GM21723 (cell line): ENCODE results near the gene LRMDA.

Source experiments
- ATAC-seq: cut with Tn5 transposase; IDR thresholded peaks from one replicate; pipeline ENCODE4 v1.9.1; 2021; ENCODE audit warnings: mild to moderate bottlenecking, moderate library complexity; ENCODE audit not compliant: unreplicated experiment

The LRMDA gene

DNA sequence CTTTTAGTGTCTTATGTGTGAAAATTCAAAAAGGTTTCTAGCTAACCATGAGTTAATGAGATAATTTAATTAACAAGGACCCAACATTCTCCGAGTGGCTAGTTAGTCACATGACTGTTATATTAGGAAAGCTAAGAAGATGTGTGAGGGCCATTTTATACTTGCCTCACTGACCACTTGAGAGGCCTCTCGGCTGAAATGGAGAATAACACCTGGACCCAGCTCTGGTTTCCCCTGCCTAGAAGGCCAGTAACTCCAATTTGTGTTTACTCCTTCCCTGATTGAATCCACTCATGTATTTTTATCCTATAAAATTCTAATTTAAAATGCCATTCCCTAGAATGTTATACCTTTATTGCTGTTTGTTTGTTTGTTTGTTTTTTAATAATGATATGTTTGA is 1115.0 kb downstream of the LRMDA start:
- no peak for ATAC-seq

DNA sequence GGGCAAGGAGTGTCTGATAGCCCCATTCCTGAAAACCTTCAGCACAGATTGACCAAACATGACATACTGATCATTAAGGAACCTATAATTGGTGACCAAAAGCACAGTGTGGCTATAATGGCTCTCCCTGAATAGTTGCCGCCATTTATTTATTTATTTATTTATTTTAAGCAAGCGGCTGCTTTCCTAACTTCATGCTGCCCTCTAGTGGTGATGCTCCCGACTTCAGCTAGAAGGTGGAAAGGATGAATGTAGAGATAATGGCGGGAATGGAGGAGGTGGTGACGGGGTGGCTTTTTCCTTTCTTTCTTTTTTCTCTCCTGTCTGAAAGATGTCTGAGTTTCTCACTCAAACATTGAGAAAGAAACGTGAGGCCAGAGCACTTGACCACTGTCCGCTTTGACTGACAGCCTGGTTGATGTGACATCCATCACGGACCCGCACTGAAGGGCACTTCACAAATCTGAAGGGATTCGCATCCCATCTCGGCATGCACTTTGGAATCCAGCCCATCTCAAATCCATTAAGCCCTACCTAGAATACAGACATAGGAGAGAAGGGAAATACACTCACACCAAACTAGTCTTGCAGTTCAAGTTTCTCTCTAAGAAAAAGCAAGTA is 1116.0 kb downstream of the LRMDA start:
- ATAC-seq: peak; percentile 74

DNA sequence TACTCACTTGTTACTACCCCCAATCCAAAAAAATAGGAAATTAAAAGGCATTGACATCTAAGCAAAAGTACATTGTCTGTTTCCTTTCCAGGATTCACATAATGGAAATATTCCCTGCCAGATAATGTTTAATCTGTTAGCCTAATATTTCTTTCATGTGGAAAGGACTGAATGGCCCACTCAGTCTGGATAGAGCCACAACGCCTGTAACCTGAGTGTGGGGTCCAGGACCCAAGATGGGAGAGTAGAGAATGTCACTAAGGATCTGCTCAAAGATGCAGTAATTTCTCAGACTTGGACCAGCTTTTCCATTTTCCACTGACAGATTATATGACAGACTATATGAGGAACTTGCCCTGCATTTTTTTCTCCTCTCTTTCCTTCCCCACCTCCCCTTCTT is 1117.3 kb downstream of the LRMDA start:
- no peak for ATAC-seq

DNA sequence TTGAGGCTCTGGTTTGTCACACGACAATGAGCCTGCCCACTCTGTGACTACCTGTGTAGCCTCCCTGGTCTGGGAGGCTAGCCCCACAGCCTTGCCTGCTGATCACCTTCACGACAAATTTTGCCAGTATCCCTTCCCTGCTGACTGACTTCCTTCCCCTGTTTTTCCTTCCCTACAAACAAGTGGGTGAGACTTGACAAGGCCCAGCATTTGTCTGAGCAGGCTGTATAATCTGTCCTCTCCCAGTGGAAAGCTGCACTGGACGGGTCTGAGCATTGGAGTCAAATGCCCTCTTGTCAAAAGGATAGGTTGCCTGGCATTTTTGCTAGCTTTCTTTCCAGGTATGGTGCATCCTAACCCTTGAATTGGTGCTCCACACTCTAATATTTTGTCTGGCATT is 1117.7 kb downstream of the LRMDA start:
- ATAC-seq: no peak

DNA sequence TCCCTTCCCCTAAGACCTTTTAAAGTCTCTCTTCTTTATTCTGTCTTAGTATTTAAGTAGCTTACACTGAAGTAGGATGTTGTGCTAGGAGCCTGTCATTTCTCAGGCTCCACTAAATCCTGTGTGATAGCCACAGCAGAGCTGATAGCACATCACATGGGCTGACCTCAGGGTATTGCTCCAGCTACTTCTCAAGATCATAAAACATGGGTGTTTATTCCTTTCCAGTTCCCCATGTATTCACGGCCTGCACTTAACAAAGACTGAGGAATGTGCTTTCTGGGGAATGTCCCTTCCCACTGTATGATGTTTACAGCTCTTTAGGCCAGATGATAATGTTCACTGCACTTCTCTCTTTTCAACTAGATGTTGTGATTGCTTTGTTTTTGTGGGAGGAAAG is 1119.4 kb downstream of the LRMDA start:
- ATAC-seq: no peak

DNA sequence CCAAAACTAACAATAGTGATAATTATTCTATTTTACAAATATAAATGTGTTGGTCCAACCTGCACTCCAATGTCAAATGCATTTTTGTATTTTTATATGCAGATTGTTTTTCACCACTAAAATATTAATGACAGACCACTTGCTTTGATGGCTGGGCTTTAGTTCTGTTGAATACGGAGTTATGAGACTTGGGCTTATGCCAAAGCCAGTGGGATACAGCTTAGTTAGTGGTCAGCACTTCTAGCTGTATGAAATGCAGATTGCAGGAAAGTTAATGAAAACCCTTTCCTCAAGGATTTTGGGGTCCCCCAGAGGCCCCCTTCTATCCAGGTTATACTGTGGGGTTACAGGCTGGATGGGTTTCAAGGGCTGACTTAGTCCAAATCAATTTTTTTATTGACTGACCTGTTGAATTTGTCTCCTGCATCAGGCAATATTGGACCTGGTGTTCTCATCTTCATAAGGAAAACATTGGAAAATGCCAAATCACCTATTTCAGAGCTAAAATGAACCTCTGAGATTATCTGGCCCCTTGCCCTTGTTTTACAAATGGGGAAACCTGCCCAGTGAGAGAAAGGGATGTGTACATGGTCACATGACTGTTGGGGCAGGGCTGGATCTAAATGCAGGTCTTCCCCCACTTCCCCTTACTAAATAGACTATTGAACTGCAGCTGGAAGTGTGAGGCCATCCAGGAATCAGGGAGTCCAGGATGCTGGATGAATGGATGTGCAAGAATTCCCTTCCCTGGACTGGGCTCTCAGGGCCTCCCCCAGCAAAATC is 1120.9 kb downstream of the LRMDA start:
- no peak for ATAC-seq

GRCh38 chr10:76553263-76554032 is 1122.0 kb downstream of the LRMDA start:
- no peak for ATAC-seq

DNA sequence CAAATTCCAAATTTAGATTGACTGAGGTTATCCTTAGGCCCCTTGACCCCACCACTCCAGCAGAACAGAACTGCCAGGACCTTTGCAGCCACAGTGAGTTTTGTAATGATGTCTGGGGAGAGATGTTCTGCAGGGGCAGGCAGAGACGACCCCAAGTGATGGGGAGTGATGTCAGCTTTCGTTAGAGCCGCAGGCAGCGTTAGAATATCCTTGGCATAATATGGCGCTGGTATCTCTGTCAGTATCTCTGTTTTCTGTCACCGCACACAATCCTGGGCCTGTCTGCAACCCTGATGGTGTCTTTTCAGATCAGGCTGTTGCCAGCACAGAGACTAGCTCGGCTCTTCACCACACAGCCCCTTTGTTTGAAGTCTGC is 1122.6 kb downstream of the LRMDA start:
- ATAC-seq: no peak

DNA sequence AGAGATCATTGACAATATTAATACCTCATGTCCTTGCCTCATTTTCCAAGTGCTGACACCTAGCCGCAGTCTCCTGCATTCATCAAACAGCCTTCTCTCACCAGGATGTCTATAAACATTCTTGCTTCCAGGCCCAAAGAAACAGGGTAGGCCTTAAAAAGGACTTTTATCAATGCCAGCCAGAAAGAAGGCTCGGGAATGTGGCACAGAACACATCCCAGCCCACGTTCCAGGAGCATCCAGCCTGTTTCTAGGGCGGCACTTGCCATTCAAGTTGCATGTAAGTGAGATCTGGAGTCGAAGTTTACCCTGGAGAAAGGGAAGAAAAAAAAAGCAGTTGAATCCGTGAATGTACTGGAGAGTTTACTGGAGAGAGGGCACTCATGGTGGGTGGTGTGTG is 1123.1 kb downstream of the LRMDA start:
- no peak for ATAC-seq

- no peak for ATAC-seq
Measured at GRCh38 chr10:76555067-76555670, 1123.7 kb downstream of the LRMDA start.

- ATAC-seq: no peak
Measured at GRCh38 chr10:76557366-76557765, 1125.9 kb downstream of the LRMDA start.

GRCh38 chr10:76558586-76558985 is 1127.2 kb downstream of the LRMDA start:
- ATAC-seq: no peak

GRCh38 chr10:76558996-76559891 is 1127.8 kb downstream of the LRMDA start:
- no peak for ATAC-seq

DNA sequence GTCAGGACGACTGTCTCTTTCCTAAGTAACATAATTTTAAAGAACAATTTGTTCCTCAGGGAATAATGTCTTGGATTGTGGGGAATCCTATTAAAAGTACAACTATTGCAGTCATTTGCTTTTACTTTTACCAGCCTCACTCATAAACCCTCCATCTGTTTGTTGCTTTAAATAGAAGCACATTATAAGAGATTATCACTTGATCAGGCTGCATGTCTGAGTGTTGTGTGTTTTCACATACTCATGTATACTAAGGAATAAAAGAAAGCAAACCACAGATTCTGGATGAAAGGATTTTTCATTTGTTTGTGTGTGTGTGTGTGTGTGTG is 1128.4 kb downstream of the LRMDA start:
- no peak for ATAC-seq

GRCh38 chr10:76560338-76560737 is 1128.9 kb downstream of the LRMDA start:
- ATAC-seq: no peak

- ATAC-seq: no peak
Measured at GRCh38 chr10:76563286-76563685, 1131.9 kb downstream of the LRMDA start.

- no peak for ATAC-seq
Measured at GRCh38 chr10:76572021-76572420, 1140.6 kb downstream of the LRMDA start.

DNA sequence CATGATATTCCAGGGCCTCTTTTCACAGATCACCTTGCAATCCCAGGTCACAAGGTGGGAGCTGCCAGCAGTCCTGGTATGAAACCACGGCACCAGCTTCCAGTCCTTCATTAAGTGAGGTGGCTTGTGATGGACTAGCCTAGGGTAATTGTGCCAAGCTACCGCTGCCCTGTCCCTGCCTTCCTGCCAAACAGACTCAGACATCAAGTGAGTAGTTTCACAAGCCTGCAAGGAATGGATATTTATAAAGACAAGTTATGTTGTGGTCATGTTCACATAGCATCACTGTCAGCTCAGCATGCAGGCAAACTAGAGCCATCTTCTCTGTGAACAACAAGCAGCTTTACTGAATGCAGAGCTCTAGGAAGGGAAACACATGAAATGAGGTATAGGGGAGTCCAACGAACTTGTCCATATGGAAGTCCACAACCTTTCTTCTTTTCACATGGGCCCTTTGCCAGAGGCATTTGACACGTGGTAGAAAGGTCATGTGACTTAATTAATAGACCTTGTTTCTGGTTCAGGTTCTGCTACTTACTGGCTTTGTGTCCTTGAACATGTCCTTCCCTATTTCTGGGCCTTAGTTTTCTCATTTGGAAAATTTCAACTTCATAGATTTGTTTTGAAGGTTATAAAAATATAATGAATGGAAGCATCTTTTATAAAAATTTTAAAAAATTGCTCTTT is 1145.0 kb downstream of the LRMDA start:
- no peak for ATAC-seq

DNA sequence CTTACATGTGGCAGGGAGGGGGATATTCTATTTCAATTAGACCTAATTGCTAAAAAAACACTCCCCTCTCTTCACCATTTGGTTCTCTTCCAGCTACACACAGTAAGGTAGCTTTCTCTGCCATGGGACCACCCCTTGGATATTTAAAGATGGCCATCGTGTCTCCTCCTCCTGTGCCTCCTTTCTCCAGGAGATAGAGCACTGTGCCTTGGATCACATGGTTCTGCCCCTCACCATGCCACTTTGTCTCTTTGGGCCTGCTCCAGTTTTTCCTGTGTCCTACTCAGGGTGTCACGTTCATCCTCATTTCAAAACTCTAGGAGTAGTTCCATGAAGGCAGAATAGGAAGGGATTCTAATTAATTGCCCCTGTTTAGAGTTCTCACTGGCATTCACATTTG is 1146.0 kb downstream of the LRMDA start:
- no peak for ATAC-seq
